ENCODE results near the gene ADGRL3. TPM values are rescaled to one million over a fixed set of nuclear protein-coding genes. Genes with fewer than 3 reads are reported as not detected.

Gene ADGRL3
- total and polyA plus RNA-seq, 2 donors (not counting 1 experiment from before 2014, with no cell fraction given): not detected

DNA sequence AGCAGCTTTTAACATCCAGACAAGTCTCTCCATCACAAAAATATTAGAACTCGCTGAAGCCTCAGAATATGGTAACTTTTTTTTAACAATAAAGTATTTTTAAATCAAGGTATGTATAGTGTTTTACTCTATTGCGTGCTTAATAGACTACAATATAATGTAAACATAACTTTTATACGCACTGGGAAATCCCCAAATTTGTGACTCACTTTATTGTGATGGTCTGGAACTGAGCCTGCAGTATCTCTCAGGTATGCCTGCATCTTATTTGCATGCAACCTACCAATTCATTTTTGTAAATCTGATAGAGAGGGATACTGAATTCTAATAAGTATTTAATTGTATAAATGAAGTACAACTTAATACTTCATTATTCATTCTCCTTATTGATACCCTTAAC lies 823.5 kb downstream of the ADGRL3 start:
- Histone ChIP-seq H3K36me3 (replicated peaks in 1 of 2; ENCODE audit: control extremely low read depth in 1 of 2, control insufficient read depth in 1 of 2, extremely low read depth in 1 of 2, insufficient read depth in 2 of 2, low read length in 1 of 2) (no peaks in the 10 kb centered on the region), H3K4me2 (replicated peaks; ENCODE audit: low read depth, low read length, poor library complexity, severe bottlenecking) (no peak overlapping the region), H3K9ac (ENCODE audit: low read length) (no peak overlapping the region), H4K20me1 (ENCODE audit: control insufficient read depth, insufficient read depth, low read length, poor library complexity, severe bottlenecking) (no peaks in the 10 kb centered on the region), H3K4me1 (ENCODE audit: control insufficient read depth in 2 of 2, insufficient read depth in 2 of 2, low read length in 2 of 2) (no peaks in the 10 kb centered on the region), H3K27ac (ENCODE audit: low read length in 2 of 2) (no peak overlapping the region), H3K79me2 (ENCODE audit: control insufficient read depth, insufficient read depth, low read length) (no peaks in the 10 kb centered on the region), H3K9me3 (ENCODE audit: control extremely low read depth in 1 of 3, control insufficient read depth in 2 of 3, insufficient read depth in 1 of 3, low read length in 2 of 3) (no peaks in the 10 kb centered on the region), H2AFZ (ENCODE audit: insufficient read depth, low read depth, low read length, poor library complexity, severe bottlenecking) (no peak overlapping the region), H3K27me3 (replicated peaks in 1 of 4; ENCODE audit: control extremely low read depth in 1 of 4, control insufficient read depth in 3 of 4, insufficient read depth in 4 of 4, low read length in 3 of 4) (no peaks in the 10 kb centered on the region), H3K4me3 (ENCODE audit: control extremely low read depth in 1 of 5, extremely low read depth in 1 of 5, insufficient read depth in 1 of 5, low read depth in 2 of 5, low read length in 4 of 5) (no peak overlapping the region)
- peaks cover 2% of the 10 kb centered on the region for H3K9me3 Mint-ChIP-seq (ENCODE audit: insufficient read depth)
- ChIA-PET CTCF (no interaction called here), POLR2A (no interaction called here)
- H3K27me3 Mint-ChIP-seq: no peaks in the 10 kb centered on the region
- intact Hi-C loops (cut with micrococcal nuclease): no loop called here
- no peaks in the 10 kb centered on the region for H3K4me1 Mint-ChIP-seq
- no peak for DNase-seq
- H3K4me3 Mint-ChIP-seq: no peak overlapping the region
- no CpG with 5 or more reads among the region's 3 CpGs for WGBS (ENCODE audit: insufficient coverage)
- ATAC-seq (ENCODE audit: low read depth): no peak
- no peak overlapping the region for H3K27ac Mint-ChIP-seq
- TF ChIP-seq, protein P1, sequence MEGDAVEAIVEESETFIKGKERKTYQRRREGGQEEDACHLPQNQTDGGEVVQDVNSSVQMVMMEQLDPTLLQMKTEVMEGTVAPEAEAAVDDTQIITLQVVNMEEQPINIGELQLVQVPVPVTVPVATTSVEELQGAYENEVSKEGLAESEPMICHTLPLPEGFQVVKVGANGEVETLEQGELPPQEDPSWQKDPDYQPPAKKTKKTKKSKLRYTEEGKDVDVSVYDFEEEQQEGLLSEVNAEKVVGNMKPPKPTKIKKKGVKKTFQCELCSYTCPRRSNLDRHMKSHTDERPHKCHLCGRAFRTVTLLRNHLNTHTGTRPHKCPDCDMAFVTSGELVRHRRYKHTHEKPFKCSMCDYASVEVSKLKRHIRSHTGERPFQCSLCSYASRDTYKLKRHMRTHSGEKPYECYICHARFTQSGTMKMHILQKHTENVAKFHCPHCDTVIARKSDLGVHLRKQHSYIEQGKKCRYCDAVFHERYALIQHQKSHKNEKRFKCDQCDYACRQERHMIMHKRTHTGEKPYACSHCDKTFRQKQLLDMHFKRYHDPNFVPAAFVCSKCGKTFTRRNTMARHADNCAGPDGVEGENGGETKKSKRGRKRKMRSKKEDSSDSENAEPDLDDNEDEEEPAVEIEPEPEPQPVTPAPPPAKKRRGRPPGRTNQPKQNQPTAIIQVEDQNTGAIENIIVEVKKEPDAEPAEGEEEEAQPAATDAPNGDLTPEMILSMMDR (IDR thresholded peaks at IDR 0.05): no peak
- TF ChIP-seq EZH2 (IDR thresholded peaks at IDR 0.05; ENCODE audit: borderline replicate concordance, insufficient read depth, low read depth, low read length, poor library complexity, severe bottlenecking): no peak

DNA sequence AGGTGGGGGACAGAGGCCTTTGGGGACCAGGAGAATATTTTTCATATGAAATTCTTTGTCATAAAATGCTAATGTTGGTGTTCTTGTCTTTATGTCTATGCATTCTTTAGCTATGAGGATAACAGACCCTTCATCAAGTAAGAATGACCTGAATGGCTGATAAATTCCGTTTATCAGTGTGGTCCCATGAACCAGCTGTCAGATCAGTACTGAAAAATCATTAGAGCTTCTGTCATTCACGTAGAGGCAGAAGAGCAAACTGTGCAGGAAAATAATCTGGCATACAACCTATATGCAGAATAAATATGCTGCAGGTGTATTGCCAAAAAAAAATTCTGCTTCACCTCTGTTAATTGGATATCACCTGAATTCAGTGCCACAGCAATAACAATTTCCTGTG lies 828.6 kb downstream of the ADGRL3 start:
- intact Hi-C loops (cut with micrococcal nuclease): no loop called here
- Histone ChIP-seq H2AFZ (ENCODE audit: insufficient read depth, low read depth, low read length, poor library complexity, severe bottlenecking) (no peak overlapping the region), H3K27me3 (replicated peaks in 1 of 4; ENCODE audit: control extremely low read depth in 1 of 4, control insufficient read depth in 3 of 4, insufficient read depth in 4 of 4, low read length in 3 of 4) (no peaks in the 10 kb centered on the region), H3K27ac (ENCODE audit: low read length in 2 of 2) (no peak overlapping the region), H3K4me3 (ENCODE audit: control extremely low read depth in 1 of 5, extremely low read depth in 1 of 5, insufficient read depth in 1 of 5, low read depth in 2 of 5, low read length in 4 of 5) (no peak overlapping the region), H3K4me1 (ENCODE audit: control insufficient read depth in 2 of 2, insufficient read depth in 2 of 2, low read length in 2 of 2) (no peaks in the 10 kb centered on the region), H3K36me3 (replicated peaks in 1 of 2; ENCODE audit: control extremely low read depth in 1 of 2, control insufficient read depth in 1 of 2, extremely low read depth in 1 of 2, insufficient read depth in 2 of 2, low read length in 1 of 2) (no peaks in the 10 kb centered on the region), H3K9ac (ENCODE audit: low read length) (no peak overlapping the region), H4K20me1 (ENCODE audit: control insufficient read depth, insufficient read depth, low read length, poor library complexity, severe bottlenecking) (no peaks in the 10 kb centered on the region), H3K79me2 (ENCODE audit: control insufficient read depth, insufficient read depth, low read length) (no peaks in the 10 kb centered on the region), H3K4me2 (replicated peaks; ENCODE audit: low read depth, low read length, poor library complexity, severe bottlenecking) (no peak overlapping the region), H3K9me3 (ENCODE audit: control extremely low read depth in 1 of 3, control insufficient read depth in 2 of 3, insufficient read depth in 1 of 3, low read length in 2 of 3) (no peaks in the 10 kb centered on the region)
- H3K27me3 Mint-ChIP-seq: no peaks in the 10 kb centered on the region
- no peak overlapping the region for H3K27ac Mint-ChIP-seq
- CTCF ChIA-PET: no interaction called here
- no peaks in the 10 kb centered on the region for H3K4me1 Mint-ChIP-seq
- TF ChIP-seq EZH2 (IDR thresholded peaks at IDR 0.05; ENCODE audit: borderline replicate concordance, insufficient read depth, low read depth, low read length, poor library complexity, severe bottlenecking): no peak
- TF ChIP-seq, protein P1 (IDR thresholded peaks at IDR 0.05): no peak
- DNase-seq (no peak), ATAC-seq (ENCODE audit: low read depth) (no peak)
- POLR2A ChIA-PET: no interaction called here
- H3K4me3 Mint-ChIP-seq: no peak overlapping the region
- H3K9me3 Mint-ChIP-seq (ENCODE audit: insufficient read depth): no peaks in the 10 kb centered on the region
- WGBS (ENCODE audit: insufficient coverage): 89% methylated on average over 1 of the region's 2 CpGs

Data from B cell (primary cell).